ENCODE measurements around the gene CNPY2. TPM values are rescaled to one million over a fixed set of nuclear protein-coding genes. Genes with fewer than 3 reads are reported as not detected.
"Not testable (repeated sequence)": the region's sequence is repeated elsewhere in the genome, so short reads cannot be mapped to it uniquely, and the experiment has no call there.

Gene CNPY2
- total RNA-seq, 1 donor from 2014 or later: 203 TPM

- Mint-ChIP-seq H3K4me1 (ENCODE audit: unreplicated experiment) (peaks cover 30% of the 10 kb centered on the region), H3K4me3 (ENCODE audit: unreplicated experiment) (no peak overlapping the region), H3K9me3 (ENCODE audit: unreplicated experiment) (no peaks in the 10 kb centered on the region), H3K36me3 (ENCODE audit: low read depth, unreplicated experiment) (peaks cover 3% of the 10 kb centered on the region), H3K27me3 (ENCODE audit: unreplicated experiment) (peaks cover 12% of the 10 kb centered on the region), H3K27ac (ENCODE audit: unreplicated experiment) (no peak overlapping the region)
- no peak for DNase-seq (ENCODE audit: low spot score)
- no peak for TF ChIP-seq CTCF (IDR thresholded peaks at IDR 0.05; ENCODE audit: unreplicated experiment)
These were observed 22.0 kb upstream of the CNPY2 start for GRCh38 chr12:56337753-56338251.

- Mint-ChIP-seq H3K9me3 (ENCODE audit: unreplicated experiment) (no peaks in the 10 kb centered on the region), H3K27me3 (ENCODE audit: unreplicated experiment) (peaks cover 12% of the 10 kb centered on the region), H3K27ac (ENCODE audit: unreplicated experiment) (no peak overlapping the region), H3K36me3 (ENCODE audit: low read depth, unreplicated experiment) (no peaks in the 10 kb centered on the region), H3K4me3 (ENCODE audit: unreplicated experiment) (no peak overlapping the region), H3K4me1 (ENCODE audit: unreplicated experiment) (peaks cover 34% of the 10 kb centered on the region)
- no peak for TF ChIP-seq CTCF (IDR thresholded peaks at IDR 0.05; ENCODE audit: unreplicated experiment)
- no peak for DNase-seq (ENCODE audit: low spot score)
These were observed 20.8 kb upstream of the CNPY2 start for GRCh38 chr12:56336361-56337167.

GRCh38 chr12:56335527-56335926 lies 19.7 kb upstream of the CNPY2 start:
- Mint-ChIP-seq H3K4me1 (ENCODE audit: unreplicated experiment) (peaks cover 34% of the 10 kb centered on the region), H3K27me3 (ENCODE audit: unreplicated experiment) (peaks cover 12% of the 10 kb centered on the region)
- not testable (repeated sequence) for H3K4me3 Mint-ChIP-seq (ENCODE audit: unreplicated experiment); H3K36me3 Mint-ChIP-seq (ENCODE audit: low read depth, unreplicated experiment); H3K9me3 Mint-ChIP-seq (ENCODE audit: unreplicated experiment); DNase-seq (ENCODE audit: low spot score); H3K27ac Mint-ChIP-seq (ENCODE audit: unreplicated experiment)

GRCh38 chr12:56334490-56334793 lies 18.7 kb upstream of the CNPY2 start:
- H3K4me1 Mint-ChIP-seq (ENCODE audit: unreplicated experiment): peaks cover 33% of the 10 kb centered on the region

GRCh38 chr12:56333679-56334489 lies 18.1 kb upstream of the CNPY2 start, which contains the start of gene PAN2:
Gene PAN2, minus strand, starts transcription at chr12:56334000. Its CDS starts 906 bp downstream, at chr12:56333094.
- Mint-ChIP-seq H3K27me3 (ENCODE audit: unreplicated experiment) (peaks cover 10% of the 10 kb centered on the region), H3K4me1 (ENCODE audit: unreplicated experiment) (peaks cover 28% of the 10 kb centered on the region), H3K9me3 (ENCODE audit: unreplicated experiment) (no peaks in the 10 kb centered on the region), H3K27ac (ENCODE audit: unreplicated experiment) (peak within 1 kb of the TSS; percentile 99), H3K4me3 (ENCODE audit: unreplicated experiment) (peak within 1 kb of the TSS; percentile 93), H3K36me3 (ENCODE audit: low read depth, unreplicated experiment) (no peaks in the 10 kb centered on the region)
- TF ChIP-seq CTCF (IDR thresholded peaks at IDR 0.05; ENCODE audit: unreplicated experiment): peak; percentile 62
- DNase-seq (ENCODE audit: low spot score): peak; percentile 84

More at GRCh38 chr12:56334490-56334793, 18.7 kb upstream of the CNPY2 start:
- no peak for TF ChIP-seq CTCF (IDR thresholded peaks at IDR 0.05; ENCODE audit: unreplicated experiment)
- Mint-ChIP-seq H3K4me3 (ENCODE audit: unreplicated experiment) (peak overlapping the region; percentile 93), H3K36me3 (ENCODE audit: low read depth, unreplicated experiment) (no peaks in the 10 kb centered on the region), H3K9me3 (ENCODE audit: unreplicated experiment) (no peaks in the 10 kb centered on the region), H3K27ac (ENCODE audit: unreplicated experiment) (peak overlapping the region; percentile 99), H3K27me3 (ENCODE audit: unreplicated experiment) (peaks cover 14% of the 10 kb centered on the region)
- peak; percentile 9 for DNase-seq (ENCODE audit: low spot score)
